GM23248 (cell line): Measurements from ENCODE around the gene THEM4. TPM values are rescaled to one million over a fixed set of nuclear protein-coding genes. Genes with fewer than 3 reads are reported as not detected.
A peak's percentile ranks its signal among the peaks of the same experiment; 100 is the strongest.

Source experiments
- DNase-seq: peaks from one replicate; pipeline ENCODE4 v3.0.0-alpha.2; 2015
- H2AFZ ChIP-seq: fragments of 200-600 bp; sonication (generic); 2 replicates; pipeline ENCODE4 v1.6.1; 2016; ENCODE audit warnings: antibody characterized with exemption
- H3F3A ChIP-seq: fragments of 200-600 bp; sonication (generic); 2 replicates; pipeline ENCODE4 v1.6.1; 2016; ENCODE audit warnings: mild to moderate bottlenecking, antibody characterized with exemption, mixed run types; ENCODE audit not compliant: insufficient read depth
- H3K27ac ChIP-seq: fragments of 200-600 bp; sonication (generic); 2 replicates; pipeline ENCODE4 v1.5.1; 2016; ENCODE audit warnings: mild to moderate bottlenecking
- H3K27me3 ChIP-seq: fragments of 200-600 bp; sonication (generic); replicated peaks from 2 replicates; pipeline ENCODE4 v1.6.1; 2016; ENCODE audit warnings: mild to moderate bottlenecking; ENCODE audit not compliant: insufficient read depth
- H3K36me3 ChIP-seq: fragments of 200-600 bp; sonication (generic); 2 replicates; pipeline ENCODE4 v1.6.1; 2016; ENCODE audit warnings: low read depth, mild to moderate bottlenecking
- H3K4me1 ChIP-seq: fragments of 200-600 bp; sonication (generic); 2 replicates; pipeline ENCODE4 v1.6.1; 2016; ENCODE audit warnings: mild to moderate bottlenecking; ENCODE audit not compliant: insufficient read depth
- H3K4me2 ChIP-seq: fragments of 200-600 bp; sonication (generic); one replicate; pipeline ENCODE4 v1.6.1; 2016; ENCODE audit warnings: mild to moderate bottlenecking; ENCODE audit not compliant: unreplicated experiment
- H3K4me3 ChIP-seq: fragments of 200-600 bp; sonication (generic); 2 replicates; pipeline ENCODE4 v1.5.1; 2016; ENCODE audit warnings: mild to moderate bottlenecking
- H3K79me2 ChIP-seq: fragments of 200-600 bp; sonication (generic); 2 replicates; pipeline ENCODE4 v1.6.1; 2016; ENCODE audit warnings: mild to moderate bottlenecking; ENCODE audit not compliant: insufficient read depth
- H3K9ac ChIP-seq: fragments of 200-600 bp; sonication (generic); 2 replicates; pipeline ENCODE4 v1.6.1; 2016; ENCODE audit warnings: mild to moderate bottlenecking
- H3K9me2 ChIP-seq: fragments of 200-600 bp; sonication (generic); 2 replicates; pipeline ENCODE4 v1.6.1; 2016; ENCODE audit warnings: mixed run types, mild to moderate bottlenecking, moderate library complexity; ENCODE audit not compliant: insufficient read depth
- H3K9me3 ChIP-seq: fragments of 200-600 bp; sonication (generic); one replicate; pipeline ENCODE4 v1.6.1; 2017; ENCODE audit warnings: low read depth
- H4K20me1 ChIP-seq: fragments of 200-600 bp; sonication (generic); 2 replicates; pipeline ENCODE4 v1.6.0; 2016; ENCODE audit not compliant: insufficient read depth
- EZH2 ChIP-seq: fragments of 200-600 bp; sonication (generic); IDR thresholded peaks from 2 replicates; pipeline ENCODE4 v1.6.1; 2018; ENCODE audit warnings: antibody characterized with exemption, mild to moderate bottlenecking; ENCODE audit not compliant: insufficient read depth, poor library complexity, severe bottlenecking
- EZH2phosphoT487 ChIP-seq: fragments of 200-600 bp; sonication (generic); IDR thresholded peaks from 2 replicates; pipeline ENCODE4 v1.6.1; 2018; ENCODE audit warnings: antibody characterized with exemption, moderate library complexity, mild to moderate bottlenecking, low read depth; ENCODE audit not compliant: insufficient read depth
- WGBS, 2 experiments: methylation state at CpG; one replicate each; pipeline ENCODE4 v1.1.6; 2015 to 2017; ENCODE audit warnings: low lambda C conversion rate in 2 of 2, low coverage in 1 of 2; ENCODE audit errors: missing lambda C conversion rate in 2 of 2; 5-methylcytosine and 5-hydroxymethylcytosine counted together
- in situ Hi-C: fragments of 300-500 bp; cut with MboI; formaldehyde crosslinking; loops from 2 replicates; pipeline ENCODE4 v1.15.0; 2020
- polyA plus RNA-seq: library from polyadenylated mRNA; unstranded; fragments of >200 nt; fragmentation: Nextera tagmentation; extraction: Ambion mirVana; gene quantifications from 2 replicates; pipeline ENCODE4 v1.2.1, GENCODE V29; 2016
- total RNA-seq: library from RNA; depleted of rRNA; stranded (reverse); fragments of >200 nt; shearing (Covaris generic); gene quantifications from 2 replicates; pipeline ENCODE4 v1.2.3, GENCODE V29; 2014

THEM4 gene
- total and polyA plus RNA-seq, 2 experiments from 2014 or later: 14.6 to 17.9 TPM

GRCh38 chr1:151942882-151943281, 33.6 kb upstream of the THEM4 start:
- H3K36me3 ChIP-seq: no peaks in the 10 kb centered on the region
- TF ChIP-seq EZH2phosphoT487: no peak
- no peak for TF ChIP-seq EZH2
- H3K27ac ChIP-seq: no peak overlapping the region
- H3K9me2 ChIP-seq: no peaks in the 10 kb centered on the region
- DNase-seq: no peak
- in situ Hi-C loops: no loop called here
- no peak overlapping the region for H3K9ac ChIP-seq
- no peak overlapping the region for H3K4me3 ChIP-seq
- no peaks in the 10 kb centered on the region for H3K9me3 ChIP-seq
- no peaks in the 10 kb centered on the region for H3K27me3 ChIP-seq
- peaks cover 43% of the 10 kb centered on the region for H3K4me1 ChIP-seq
- no peaks in the 10 kb centered on the region for H3K79me2 ChIP-seq
- H4K20me1 ChIP-seq: no peaks in the 10 kb centered on the region
- WGBS, 2 experiments: 94 to 100% methylated on average over 1 of the region's 1 CpG
- H3K4me2 ChIP-seq: no peak overlapping the region
- H3F3A ChIP-seq: peaks cover 26% of the 10 kb centered on the region
- no peak overlapping the region for H2AFZ ChIP-seq

- H3K4me1 ChIP-seq: peaks cover 21% of the 10 kb centered on the region
- H3K27ac ChIP-seq: peak overlapping the region; percentile 88
- no peaks in the 10 kb centered on the region for H4K20me1 ChIP-seq
- H3K27me3 ChIP-seq: no peaks in the 10 kb centered on the region
- no peak for DNase-seq
- no peaks in the 10 kb centered on the region for H3K79me2 ChIP-seq
- H3K9me2 ChIP-seq: no peaks in the 10 kb centered on the region
- no peak overlapping the region for H2AFZ ChIP-seq
- H3K9me3 ChIP-seq: no peaks in the 10 kb centered on the region
- H3K9ac ChIP-seq: peak overlapping the region; percentile 76
- TF ChIP-seq EZH2phosphoT487: no peak
- no peak for TF ChIP-seq EZH2
- in situ Hi-C loops: no loop called here
- WGBS, 2 experiments: 96 to 97% methylated on average over 1 of the region's 1 CpG
- peak overlapping the region; percentile 56 for H3K4me2 ChIP-seq
- H3K36me3 ChIP-seq: no peaks in the 10 kb centered on the region
- peaks cover 12% of the 10 kb centered on the region for H3F3A ChIP-seq
- H3K4me3 ChIP-seq: no peak overlapping the region
Measured at GRCh38 chr1:151940541-151940940, 31.2 kb upstream of the THEM4 start.

GRCh38 chr1:151939779-151940178, 30.5 kb upstream of the THEM4 start:
- Histone ChIP-seq H3K36me3 (no peaks in the 10 kb centered on the region), H3K4me2 (no peak overlapping the region), H3K27ac (no peak overlapping the region), H3K4me1 (peaks cover 14% of the 10 kb centered on the region), H2AFZ (no peak overlapping the region), H3K4me3 (no peak overlapping the region), H3K9me2 (no peaks in the 10 kb centered on the region), H3F3A (peaks cover 5% of the 10 kb centered on the region), H3K27me3 (no peaks in the 10 kb centered on the region), H3K9me3 (no peaks in the 10 kb centered on the region), H3K9ac (no peak overlapping the region), H4K20me1 (no peaks in the 10 kb centered on the region), H3K79me2 (no peaks in the 10 kb centered on the region)
- in situ Hi-C loops: no loop called here
- no peak for DNase-seq
- 76 to 90% methylated on average over 1 of the region's 1 CpG for WGBS, 2 experiments
- no peak for TF ChIP-seq EZH2
- no peak for TF ChIP-seq EZH2phosphoT487

- H3F3A ChIP-seq: peaks cover 5% of the 10 kb centered on the region
- TF ChIP-seq EZH2phosphoT487 (no peak), EZH2 (no peak)
- H3K9me3 ChIP-seq: no peaks in the 10 kb centered on the region
- H3K36me3 ChIP-seq: no peaks in the 10 kb centered on the region
- H3K79me2 ChIP-seq: no peaks in the 10 kb centered on the region
- in situ Hi-C loops: no loop called here
- H3K4me2 ChIP-seq: no peak overlapping the region
- H3K4me3 ChIP-seq: no peak overlapping the region
- DNase-seq: no peak
- no peaks in the 10 kb centered on the region for H3K27me3 ChIP-seq
- 88 to 90% methylated on average over 3 of the region's 3 CpGs for WGBS, 2 experiments
- H3K9me2 ChIP-seq: no peaks in the 10 kb centered on the region
- H4K20me1 ChIP-seq: no peaks in the 10 kb centered on the region
- H3K9ac ChIP-seq: no peak overlapping the region
- H2AFZ ChIP-seq: no peak overlapping the region
- H3K4me1 ChIP-seq: peaks cover 12% of the 10 kb centered on the region
- no peak overlapping the region for H3K27ac ChIP-seq
Measured at GRCh38 chr1:151939141-151939540, 29.8 kb upstream of the THEM4 start.

GRCh38 chr1:151936653-151937052, 27.3 kb upstream of the THEM4 start:
- Histone ChIP-seq H3K4me3 (no peak overlapping the region), H2AFZ (no peak overlapping the region), H3K27me3 (no peaks in the 10 kb centered on the region), H3K79me2 (no peaks in the 10 kb centered on the region), H3K9ac (no peak overlapping the region), H4K20me1 (no peaks in the 10 kb centered on the region), H3K9me2 (no peaks in the 10 kb centered on the region), H3K4me1 (peaks cover 8% of the 10 kb centered on the region), H3F3A (peaks cover under 1% of the 10 kb centered on the region; the same call in 1 of the 2 replicates), H3K4me2 (no peak overlapping the region), H3K36me3 (no peaks in the 10 kb centered on the region), H3K9me3 (no peaks in the 10 kb centered on the region), H3K27ac (no peak overlapping the region)
- in situ Hi-C loops: no loop called here
- TF ChIP-seq EZH2phosphoT487 (no peak), EZH2 (no peak)
- DNase-seq: no peak
- WGBS, 2 experiments: 70 to 74% methylated on average over 7 of the region's 7 CpGs
